B cell (primary cell): ENCODE results near the gene SLC25A20. TPM values are rescaled to one million over a fixed set of nuclear protein-coding genes. Genes with fewer than 3 reads are reported as not detected.

Experiments used
- ATAC-seq: fragments of 200-7000 bp; cut with Tn5 transposase; one replicate; pipeline ENCODE4 v1.10.0; 2021; ENCODE audit warnings: low read depth, mild to moderate bottlenecking, moderate number of reproducible peaks, moderate library complexity
- CTCF ChIA-PET: fragments of 350-600 bp; sonication (Branson Sonifier 250); formaldehyde crosslinking; loops from one replicate; lab custom pipeline; 2021; ENCODE audit warnings: antibody characterized with exemption, inconsistent platforms; lab: Charles Lee
- POLR2A ChIA-PET: fragments of 350-600 bp; sonication (Branson Sonifier 250); formaldehyde crosslinking; loops from one replicate; lab custom pipeline; 2021; ENCODE audit warnings: antibody characterized with exemption; lab: Charles Lee
- DNase-seq: peaks from one replicate; pipeline ENCODE4 v3.0.0; 2013
- H2AFZ ChIP-seq: 2 replicates; pipeline ENCODE4 v1.6.1; 2012; ENCODE audit warnings: mild to moderate bottlenecking, low read depth, low read length; ENCODE audit not compliant: insufficient read depth, poor library complexity, severe bottlenecking
- H3K27ac ChIP-seq, 2 donors: 1 replicate in 1 of 2; 2 replicates in 1 of 2; pipeline ENCODE4 v1.5.1; 2012 to 2013; ENCODE audit warnings: low read length in 2 of 2, mild to moderate bottlenecking in 2 of 2, moderate library complexity in 1 of 2
- H3K27me3 ChIP-seq, 4 experiments: fragments of 200-600 bp in 1 of 4; sonication (generic) in 1 of 4; replicated peaks in 1 of 4; 1 replicate in 2 of 4; 2 replicates in 2 of 4; pipeline versions ENCODE4 v1.6.1 to v1.7.0; 2013 to 2016; ENCODE audit warnings: low read length in 3 of 4, mild to moderate bottlenecking in 2 of 4, mixed read lengths in 1 of 4, moderate library complexity in 1 of 4; ENCODE audit not compliant: insufficient read depth in 4 of 4, control insufficient read depth in 3 of 4; ENCODE audit errors: control extremely low read depth in 1 of 4
- H3K36me3 ChIP-seq, 2 experiments: replicated peaks in 1 of 2; 1 replicate in 1 of 2; 2 replicates in 1 of 2; pipeline versions ENCODE4 v1.6.1 to v1.7.1; 2013; ENCODE audit warnings: low read length in 1 of 2; ENCODE audit not compliant: insufficient read depth in 2 of 2, control insufficient read depth in 1 of 2; ENCODE audit errors: control extremely low read depth in 1 of 2, extremely low read depth in 1 of 2
- H3K4me1 ChIP-seq, 2 donors: fragments of 200-600 bp in 1 of 2; sonication (generic) in 1 of 2; 1 replicate in 1 of 2; 2 replicates in 1 of 2; pipeline versions ENCODE4 v1.5.1 to v1.6.1; 2013 to 2017; ENCODE audit warnings: low read length in 2 of 2; ENCODE audit not compliant: control insufficient read depth in 2 of 2, insufficient read depth in 2 of 2
- H3K4me2 ChIP-seq: replicated peaks from 2 replicates; pipeline ENCODE3; 2012; ENCODE audit warnings: mild to moderate bottlenecking, low read depth, low read length; ENCODE audit not compliant: poor library complexity, severe bottlenecking
- H3K4me3 ChIP-seq, 5 experiments: fragments of 200-600 bp in 1 of 5; sonication (generic) in 1 of 5; 1 replicate in 3 of 5; 2 replicates in 2 of 5; pipeline versions ENCODE4 v1.5.1 to v1.7.0; 2011 to 2016; ENCODE audit warnings: low read length in 4 of 5, mild to moderate bottlenecking in 4 of 5, low read depth in 2 of 5, control low read depth in 1 of 5, moderate library complexity in 1 of 5; ENCODE audit not compliant: insufficient read depth in 1 of 5; ENCODE audit errors: control extremely low read depth in 1 of 5, extremely low read depth in 1 of 5
- H3K79me2 ChIP-seq: fragments of 200-600 bp; sonication (generic); one replicate; pipeline ENCODE4 v1.6.0; 2016; ENCODE audit warnings: low read length; ENCODE audit not compliant: control insufficient read depth, insufficient read depth
- H3K9ac ChIP-seq: fragments of 200-600 bp; sonication (generic); 2 replicates; pipeline ENCODE4 v1.6.1; 2017; ENCODE audit warnings: mild to moderate bottlenecking, low read length, moderate library complexity
- H3K9me3 ChIP-seq, 3 donors: one replicate each; pipeline versions ENCODE4 v1.6.1 to v1.7.1; 2013; ENCODE audit warnings: low read length in 2 of 3; ENCODE audit not compliant: control insufficient read depth in 2 of 3, insufficient read depth in 1 of 3; ENCODE audit errors: control extremely low read depth in 1 of 3
- H4K20me1 ChIP-seq: 2 replicates; pipeline ENCODE4 v1.6.0; 2012; ENCODE audit warnings: mild to moderate bottlenecking, low read length; ENCODE audit not compliant: insufficient read depth, control insufficient read depth, poor library complexity, severe bottlenecking
- H3K27ac Mint-ChIP-seq: one replicate; pipeline ENCODE4 v1.8.0; 2021; ENCODE audit warnings: mixed read lengths
- H3K27me3 Mint-ChIP-seq: one replicate; pipeline ENCODE4 v1.8.0; 2021; ENCODE audit warnings: mixed read lengths
- H3K4me1 Mint-ChIP-seq: one replicate; pipeline ENCODE4 v1.8.0; 2021; ENCODE audit warnings: mixed read lengths
- H3K4me3 Mint-ChIP-seq: one replicate; pipeline ENCODE4 v1.8.0; 2021; ENCODE audit warnings: mixed read lengths
- H3K9me3 Mint-ChIP-seq: one replicate; pipeline ENCODE4 v1.8.0; 2022; ENCODE audit warnings: mixed read lengths; ENCODE audit not compliant: insufficient read depth
- EZH2 ChIP-seq: IDR thresholded peaks from 2 replicates; pipeline ENCODE4 v1.6.1; 2012; ENCODE audit warnings: borderline replicate concordance, low read depth, mild to moderate bottlenecking, moderate library complexity, low read length; ENCODE audit not compliant: insufficient read depth, poor library complexity, severe bottlenecking
- WGBS: methylation state at CpG from one replicate; pipeline ENCODE4 v1.1.5; 2013; ENCODE audit warnings: missing lambda C conversion rate; ENCODE audit not compliant: insufficient coverage; 5-methylcytosine and 5-hydroxymethylcytosine counted together
- intact Hi-C: fragments of 100-400 bp; cut with micrococcal nuclease; formaldehyde crosslinking; loops from one replicate; pipeline ENCODE4 v1.10.0; 2022
- polyA plus RNA-seq: library from polyadenylated mRNA; depleted of rRNA; stranded (reverse); fragments of >200 nt; gene quantifications from 2 replicates; pipeline ENCODE4 v1.2.3, GENCODE V29; 2012
- total RNA-seq, 2 donors: library from RNA; stranded (reverse); fragments of 120-200 nt in 1 of 2; gene quantifications; 1 replicate in 1 of 2; 2 replicates in 1 of 2; pipeline versions ENCODE4 v1.2.3 to v1.2.4, GENCODE V29; 2013 to 2022
- TF ChIP-seq, protein P1 (sequence below): fragments of 200-600 bp; IDR thresholded peaks from one replicate; pipeline ENCODE4 v1.8.0; 2022; ENCODE audit warnings: antibody characterized with exemption, mild to moderate bottlenecking

The SLC25A20 gene
- total and polyA plus RNA-seq, 2 donors (not counting 1 experiment from before 2014, with no cell fraction given), result 12.2 to 19.9 TPM

DNA sequence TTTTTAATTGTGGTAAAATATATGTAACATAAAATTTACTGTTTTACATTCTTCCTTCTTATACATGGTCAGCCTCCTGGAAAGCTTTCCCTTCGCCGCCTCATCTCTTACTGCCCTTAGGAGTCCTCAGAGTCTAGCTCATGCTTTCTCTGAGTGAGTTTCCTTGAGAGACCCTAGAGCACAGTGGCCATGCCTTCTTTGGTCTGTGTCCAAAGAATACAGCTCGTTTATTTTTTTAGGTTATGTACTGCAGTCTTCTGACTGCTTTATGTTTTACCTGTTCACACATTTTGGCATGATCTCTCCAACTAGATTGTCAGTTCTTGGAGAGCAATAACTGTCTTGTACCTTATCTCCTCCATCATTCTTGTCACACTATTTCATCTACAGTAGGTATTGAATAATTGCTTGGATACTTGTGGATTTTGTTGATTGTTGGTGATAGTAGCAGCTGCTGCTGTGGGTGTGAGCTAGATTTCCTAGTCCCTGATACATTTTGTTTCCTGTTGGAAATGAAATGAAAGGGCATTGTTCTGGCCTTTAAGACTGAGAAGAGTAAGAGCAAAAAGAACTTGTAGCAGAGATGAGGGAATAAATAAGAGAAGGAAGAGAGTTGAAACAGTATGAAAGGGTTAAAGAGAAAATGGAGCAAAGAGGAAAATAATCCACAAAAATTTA, 30.8 kb upstream of the SLC25A20 start:
- no peak for DNase-seq
- Histone ChIP-seq H2AFZ (no peak overlapping the region), H3K36me3 (peaks cover 9 to 64% of the 10 kb centered on the region in 2 experiments), H3K9me3 (no peaks in the 10 kb centered on the region), H3K4me1 (peaks cover 5 to 11% of the 10 kb centered on the region in 2 donors), H3K4me2 (no peak overlapping the region), H3K9ac (no peak overlapping the region), H3K79me2 (peaks cover 100% of the 10 kb centered on the region), H3K27ac (no peak overlapping the region), H3K4me3 (no peak overlapping the region), H4K20me1 (peaks cover 87% of the 10 kb centered on the region), H3K27me3 (no peaks in the 10 kb centered on the region)
- Mint-ChIP-seq H3K27me3 (no peaks in the 10 kb centered on the region), H3K27ac (no peak overlapping the region), H3K4me3 (no peak overlapping the region), H3K9me3 (no peaks in the 10 kb centered on the region), H3K4me1 (peaks cover 47% of the 10 kb centered on the region)
- POLR2A ChIA-PET, result interaction anchor here (0.7 kb wide), 1 partner anchor 1176 kb away, joined by 6 read pairs; no protein-coding TSS in a partner anchor
- intact Hi-C loops, result no loop called here
- CTCF ChIA-PET, result interaction anchor here (0.5 to 1.2 kb wide), 3 partner anchors 29 to 32 kb away, joined by 3 to 8 read pairs (median 4); no protein-coding TSS in a partner anchor
- no peak for ATAC-seq
- 87% methylated on average over 3 of the region's 3 CpGs for WGBS
- TF ChIP-seq, protein P1, sequence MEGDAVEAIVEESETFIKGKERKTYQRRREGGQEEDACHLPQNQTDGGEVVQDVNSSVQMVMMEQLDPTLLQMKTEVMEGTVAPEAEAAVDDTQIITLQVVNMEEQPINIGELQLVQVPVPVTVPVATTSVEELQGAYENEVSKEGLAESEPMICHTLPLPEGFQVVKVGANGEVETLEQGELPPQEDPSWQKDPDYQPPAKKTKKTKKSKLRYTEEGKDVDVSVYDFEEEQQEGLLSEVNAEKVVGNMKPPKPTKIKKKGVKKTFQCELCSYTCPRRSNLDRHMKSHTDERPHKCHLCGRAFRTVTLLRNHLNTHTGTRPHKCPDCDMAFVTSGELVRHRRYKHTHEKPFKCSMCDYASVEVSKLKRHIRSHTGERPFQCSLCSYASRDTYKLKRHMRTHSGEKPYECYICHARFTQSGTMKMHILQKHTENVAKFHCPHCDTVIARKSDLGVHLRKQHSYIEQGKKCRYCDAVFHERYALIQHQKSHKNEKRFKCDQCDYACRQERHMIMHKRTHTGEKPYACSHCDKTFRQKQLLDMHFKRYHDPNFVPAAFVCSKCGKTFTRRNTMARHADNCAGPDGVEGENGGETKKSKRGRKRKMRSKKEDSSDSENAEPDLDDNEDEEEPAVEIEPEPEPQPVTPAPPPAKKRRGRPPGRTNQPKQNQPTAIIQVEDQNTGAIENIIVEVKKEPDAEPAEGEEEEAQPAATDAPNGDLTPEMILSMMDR, result no peak
- no peak for TF ChIP-seq EZH2

DNA sequence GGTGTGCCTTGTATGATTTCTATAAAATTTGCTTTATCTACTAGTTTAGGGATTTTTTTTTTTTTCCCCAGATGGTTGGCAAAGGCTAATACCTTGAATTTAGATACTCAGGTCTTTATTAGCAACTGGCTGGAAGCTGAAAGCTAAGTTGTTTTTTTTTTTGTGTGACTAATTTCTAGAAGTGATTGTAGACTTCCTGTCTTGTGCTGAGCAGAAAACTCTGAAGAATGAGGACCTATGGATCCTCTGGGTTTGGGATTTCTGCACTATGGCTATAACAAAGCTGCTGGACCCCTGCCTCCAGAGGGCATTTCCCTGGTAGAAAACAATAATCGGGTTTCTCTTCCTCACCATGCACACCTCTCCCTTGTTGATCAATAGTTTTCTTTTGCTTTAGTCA, 30.0 kb upstream of the SLC25A20 start:
- H3K36me3 ChIP-seq, result peaks cover 8 to 69% of the 10 kb centered on the region in 2 experiments
- H3K27me3 ChIP-seq, result no peaks in the 10 kb centered on the region
- no peak overlapping the region for H3K9ac ChIP-seq
- H2AFZ ChIP-seq, result no peak overlapping the region
- ChIA-PET CTCF (no interaction called here), POLR2A (no interaction called here)
- intact Hi-C loops, result no loop called here
- H3K4me1 ChIP-seq, result peaks cover 5 to 11% of the 10 kb centered on the region in 2 donors
- H3K27ac Mint-ChIP-seq, result peak overlapping the region; percentile 4
- no peaks in the 10 kb centered on the region for H3K9me3 Mint-ChIP-seq
- no peak overlapping the region for H3K4me3 ChIP-seq
- peaks cover 79% of the 10 kb centered on the region for H4K20me1 ChIP-seq
- no peak overlapping the region for H3K27ac ChIP-seq
- H3K4me1 Mint-ChIP-seq, result peaks cover 46% of the 10 kb centered on the region
- no CpG with 5 or more reads among the region's 1 CpG for WGBS
- DNase-seq, result no peak
- H3K79me2 ChIP-seq, result peaks cover 100% of the 10 kb centered on the region
- H3K27me3 Mint-ChIP-seq, result no peaks in the 10 kb centered on the region
- TF ChIP-seq EZH2, result no peak
- TF ChIP-seq, protein P1, result no peak
- H3K9me3 ChIP-seq, result no peaks in the 10 kb centered on the region
- no peak for ATAC-seq
- H3K4me2 ChIP-seq, result no peak overlapping the region
- no peak overlapping the region for H3K4me3 Mint-ChIP-seq
